Central memory CD8-positive, alpha-beta T cell (primary cell): Measurements from ENCODE around the gene PHOSPHO1.

Experiments used
- ATAC-seq: fragments of 150-1000 bp; cut with Tn5 transposase; replicated peaks from 2 replicates; pipeline ENCODE4 v1.10.0; 2022; ENCODE audit warnings: mild to moderate bottlenecking, moderate FRiP score, moderate number of reproducible peaks; ENCODE audit not compliant: poor library complexity, severe bottlenecking; ENCODE audit errors: extremely low read depth
- DNase-seq, 2 donors: peaks; one replicate each; pipeline ENCODE4 v3.0.0; 2021; ENCODE audit warnings: low spot score in 2 of 2
- H3K27ac Mint-ChIP-seq: one replicate; pipeline ENCODE4 v1.8.0; 2022; ENCODE audit warnings: low read depth, mild to moderate bottlenecking, moderate library complexity, mixed read lengths
- H3K27me3 Mint-ChIP-seq: one replicate; pipeline ENCODE4 v1.8.0; 2022; ENCODE audit warnings: mixed read lengths
- H3K36me3 Mint-ChIP-seq: one replicate; pipeline ENCODE4 v1.8.0; 2022; ENCODE audit warnings: mild to moderate bottlenecking, moderate library complexity, mixed read lengths; ENCODE audit not compliant: insufficient read depth
- H3K4me1 Mint-ChIP-seq: one replicate; pipeline ENCODE4 v1.8.0; 2022; ENCODE audit warnings: mixed read lengths
- H3K4me3 Mint-ChIP-seq: one replicate; pipeline ENCODE4 v1.8.0; 2022; ENCODE audit warnings: mild to moderate bottlenecking, moderate library complexity, mixed read lengths
- H3K9me3 Mint-ChIP-seq: one replicate; pipeline ENCODE4 v1.8.0; 2022; ENCODE audit warnings: mixed read lengths

The PHOSPHO1 gene

GRCh38 chr17:49259663-49260010 lies 29.1 kb upstream of the PHOSPHO1 start:
- no peak for ATAC-seq

GRCh38 chr17:49258394-49258793 lies 27.8 kb upstream of the PHOSPHO1 start:
- H3K36me3 Mint-ChIP-seq = peaks cover 2% of the 10 kb centered on the region
- DNase-seq (no peak), ATAC-seq (no peak)
- no peaks in the 10 kb centered on the region for H3K27me3 Mint-ChIP-seq
- no peaks in the 10 kb centered on the region for H3K9me3 Mint-ChIP-seq
- peaks cover 8% of the 10 kb centered on the region for H3K4me1 Mint-ChIP-seq
- H3K4me3 Mint-ChIP-seq = peak overlapping the region; percentile 74
- no peak overlapping the region for H3K27ac Mint-ChIP-seq

More at GRCh38 chr17:49259663-49260010, 29.1 kb upstream of the PHOSPHO1 start:
- Mint-ChIP-seq H3K4me3 (peak overlapping the region; percentile 74), H3K4me1 (peaks cover 8% of the 10 kb centered on the region), H3K27me3 (peaks cover 4% of the 10 kb centered on the region), H3K9me3 (no peaks in the 10 kb centered on the region), H3K36me3 (peaks cover 2% of the 10 kb centered on the region), H3K27ac (no peak overlapping the region)
- no peak for DNase-seq

- Mint-ChIP-seq H3K4me1 (no peaks in the 10 kb centered on the region), H3K4me3 (no peak overlapping the region), H3K27ac (no peak overlapping the region), H3K27me3 (no peaks in the 10 kb centered on the region), H3K9me3 (no peaks in the 10 kb centered on the region), H3K36me3 (no peaks in the 10 kb centered on the region)
- DNase-seq (no peak), ATAC-seq (no peak)
These were observed 24.5 kb upstream of the PHOSPHO1 start for GRCh38 chr17:49255125-49255524.

GRCh38 chr17:49254066-49254465 lies 23.5 kb upstream of the PHOSPHO1 start:
- Mint-ChIP-seq H3K27ac (no peak overlapping the region), H3K27me3 (peaks cover 7% of the 10 kb centered on the region), H3K4me3 (no peak overlapping the region), H3K9me3 (no peaks in the 10 kb centered on the region), H3K4me1 (no peaks in the 10 kb centered on the region), H3K36me3 (no peaks in the 10 kb centered on the region)
- DNase-seq (no peak), ATAC-seq (no peak)

- ATAC-seq = no peak
- no peak overlapping the region for H3K4me3 Mint-ChIP-seq
- no peaks in the 10 kb centered on the region for H3K9me3 Mint-ChIP-seq
- H3K27ac Mint-ChIP-seq = no peak overlapping the region
- DNase-seq = no peak
- no peaks in the 10 kb centered on the region for H3K36me3 Mint-ChIP-seq
- H3K4me1 Mint-ChIP-seq = no peaks in the 10 kb centered on the region
- peaks cover 22% of the 10 kb centered on the region for H3K27me3 Mint-ChIP-seq
These were observed 21.6 kb upstream of the PHOSPHO1 start for GRCh38 chr17:49252148-49252695.

- ATAC-seq = no peak
- peaks cover 29% of the 10 kb centered on the region for H3K27me3 Mint-ChIP-seq
- peaks cover 2% of the 10 kb centered on the region for H3K36me3 Mint-ChIP-seq
- no peaks in the 10 kb centered on the region for H3K4me1 Mint-ChIP-seq
- no peaks in the 10 kb centered on the region for H3K9me3 Mint-ChIP-seq
- no peak overlapping the region for H3K27ac Mint-ChIP-seq
- no peak overlapping the region for H3K4me3 Mint-ChIP-seq
- no peak for DNase-seq
These were observed 19.4 kb upstream of the PHOSPHO1 start for GRCh38 chr17:49249890-49250522.

GRCh38 chr17:49249292-49249794 lies 18.8 kb upstream of the PHOSPHO1 start:
- peaks cover 2% of the 10 kb centered on the region for H3K36me3 Mint-ChIP-seq
- H3K4me1 Mint-ChIP-seq = no peaks in the 10 kb centered on the region
- no peak for DNase-seq
- ATAC-seq = no peak
- peaks cover 29% of the 10 kb centered on the region for H3K27me3 Mint-ChIP-seq
- H3K27ac Mint-ChIP-seq = no peak overlapping the region
- H3K4me3 Mint-ChIP-seq = no peak overlapping the region
- no peaks in the 10 kb centered on the region for H3K9me3 Mint-ChIP-seq

GRCh38 chr17:49247944-49248343 lies 17.4 kb upstream of the PHOSPHO1 start:
- no peak for ATAC-seq
- peaks cover 2% of the 10 kb centered on the region for H3K36me3 Mint-ChIP-seq
- no peaks in the 10 kb centered on the region for H3K9me3 Mint-ChIP-seq
- DNase-seq = no peak
- no peak overlapping the region for H3K27ac Mint-ChIP-seq
- peaks cover 29% of the 10 kb centered on the region for H3K27me3 Mint-ChIP-seq
- H3K4me3 Mint-ChIP-seq = no peak overlapping the region
- no peaks in the 10 kb centered on the region for H3K4me1 Mint-ChIP-seq

- H3K9me3 Mint-ChIP-seq = no peaks in the 10 kb centered on the region
- H3K27me3 Mint-ChIP-seq = peaks cover 29% of the 10 kb centered on the region
- no peak overlapping the region for H3K4me3 Mint-ChIP-seq
- H3K36me3 Mint-ChIP-seq = peaks cover 2% of the 10 kb centered on the region
- H3K4me1 Mint-ChIP-seq = no peaks in the 10 kb centered on the region
- no peak for ATAC-seq
- no peak for DNase-seq
- no peak overlapping the region for H3K27ac Mint-ChIP-seq
These were observed 14.3 kb upstream of the PHOSPHO1 start for GRCh38 chr17:49244839-49245238.

- peaks cover 2% of the 10 kb centered on the region for H3K36me3 Mint-ChIP-seq
- no peak for ATAC-seq
- H3K4me3 Mint-ChIP-seq = no peak overlapping the region
- H3K4me1 Mint-ChIP-seq = no peaks in the 10 kb centered on the region
- H3K27ac Mint-ChIP-seq = no peak overlapping the region
- peaks cover 13% of the 10 kb centered on the region for H3K27me3 Mint-ChIP-seq
- no peaks in the 10 kb centered on the region for H3K9me3 Mint-ChIP-seq
- DNase-seq = no peak
These were observed 12.2 kb upstream of the PHOSPHO1 start for GRCh38 chr17:49242813-49243212.

- DNase-seq (no peak), ATAC-seq (no peak)
- H3K4me3 Mint-ChIP-seq = no peak overlapping the region
- H3K36me3 Mint-ChIP-seq = peaks cover 2% of the 10 kb centered on the region
- no peaks in the 10 kb centered on the region for H3K4me1 Mint-ChIP-seq
- no peaks in the 10 kb centered on the region for H3K9me3 Mint-ChIP-seq
- H3K27ac Mint-ChIP-seq = no peak overlapping the region
- peaks cover 4% of the 10 kb centered on the region for H3K27me3 Mint-ChIP-seq
These were observed 11.3 kb upstream of the PHOSPHO1 start for GRCh38 chr17:49241692-49242397.

GRCh38 chr17:49241040-49241439 lies 10.5 kb upstream of the PHOSPHO1 start:
- Mint-ChIP-seq H3K4me1 (no peaks in the 10 kb centered on the region), H3K27me3 (no peaks in the 10 kb centered on the region), H3K9me3 (no peaks in the 10 kb centered on the region), H3K4me3 (no peak overlapping the region), H3K27ac (no peak overlapping the region), H3K36me3 (no peaks in the 10 kb centered on the region)
- ATAC-seq = no peak
- no peak for DNase-seq

GRCh38 chr17:49240619-49241018 lies 10.0 kb upstream of the PHOSPHO1 start:
- no peak overlapping the region for H3K4me3 Mint-ChIP-seq
- no peak overlapping the region for H3K27ac Mint-ChIP-seq
- DNase-seq (no peak), ATAC-seq (no peak)
- H3K27me3 Mint-ChIP-seq = no peaks in the 10 kb centered on the region
- H3K4me1 Mint-ChIP-seq = no peaks in the 10 kb centered on the region
- H3K9me3 Mint-ChIP-seq = no peaks in the 10 kb centered on the region
- no peaks in the 10 kb centered on the region for H3K36me3 Mint-ChIP-seq
